NB4 (cell line): ENCODE data around the gene ALAD.

Source experiments
- CTCF ChIP-seq: IDR thresholded peaks from one replicate; pipeline ENCODE4 v1.5.1; 2012; ENCODE audit warnings: low read depth, low read length
- MAX ChIP-seq: IDR thresholded peaks from 2 replicates; pipeline ENCODE4 v1.6.1; 2011; ENCODE audit warnings: low read depth, low read length
- POLR2A ChIP-seq: IDR thresholded peaks from 2 replicates; pipeline ENCODE4 v1.6.1; 2011; ENCODE audit warnings: mild to moderate bottlenecking; ENCODE audit not compliant: insufficient read length; ENCODE audit errors: extremely low read depth

GRCh38 chr9:113397203-113397631, 3.9 kb downstream of the ALAD start:
- TF ChIP-seq CTCF: no peak
- no peak for TF ChIP-seq POLR2A
- no peak for TF ChIP-seq MAX
